Hematopoietic multipotent progenitor cell treated with erythropoietin and hydrocortisone succinate and interleukin-3 and kit ligand, for 6 days (in vitro differentiated cells): ENCODE results near the gene RIN1.
A peak's percentile ranks its signal among the peaks of the same experiment; 100 is the strongest.
"Not testable (repeated sequence)": the region's sequence is repeated elsewhere in the genome, so short reads cannot be mapped to it uniquely, and the experiment has no call there.

ENCODE experiments used
- DNase-seq: peaks from one replicate; pipeline ENCODE4 v3.0.0-alpha.2; 2015

The RIN1 gene

DNA sequence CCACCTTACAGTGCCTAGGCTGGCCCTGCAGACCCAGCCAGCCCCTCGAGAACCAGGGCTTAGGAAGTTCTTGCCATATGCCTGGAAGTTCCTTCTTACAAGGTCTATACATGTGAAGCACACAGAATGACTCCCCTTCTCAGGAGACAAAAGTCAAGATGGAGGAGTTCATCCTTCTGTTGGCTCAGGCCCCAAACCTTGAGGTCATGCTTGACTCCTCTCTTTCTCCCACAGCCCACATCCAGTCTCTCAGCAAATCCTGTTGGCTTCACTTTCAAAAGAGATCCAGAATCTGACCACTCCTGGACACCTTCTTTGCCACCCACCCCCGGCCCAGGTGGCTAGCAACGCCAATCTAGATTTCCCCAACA, 17.6 kb downstream of the RIN1 start:
- DNase-seq = no peak

GRCh38 chr11:66317723-66318599, 18.3 kb downstream of the RIN1 start:
- peak; percentile 72 for DNase-seq

- DNase-seq = no peak
Observed at GRCh38 chr11:66317322-66317722, 18.9 kb downstream of the RIN1 start.

- no peak for DNase-seq
Observed at GRCh38 chr11:66316849-66317251, 19.4 kb downstream of the RIN1 start, which contains the start of gene CD248. TSS of gene CD248 (minus strand) at chr11:66317044. CDS start at chr11:66317027, 17 bp downstream.

DNA sequence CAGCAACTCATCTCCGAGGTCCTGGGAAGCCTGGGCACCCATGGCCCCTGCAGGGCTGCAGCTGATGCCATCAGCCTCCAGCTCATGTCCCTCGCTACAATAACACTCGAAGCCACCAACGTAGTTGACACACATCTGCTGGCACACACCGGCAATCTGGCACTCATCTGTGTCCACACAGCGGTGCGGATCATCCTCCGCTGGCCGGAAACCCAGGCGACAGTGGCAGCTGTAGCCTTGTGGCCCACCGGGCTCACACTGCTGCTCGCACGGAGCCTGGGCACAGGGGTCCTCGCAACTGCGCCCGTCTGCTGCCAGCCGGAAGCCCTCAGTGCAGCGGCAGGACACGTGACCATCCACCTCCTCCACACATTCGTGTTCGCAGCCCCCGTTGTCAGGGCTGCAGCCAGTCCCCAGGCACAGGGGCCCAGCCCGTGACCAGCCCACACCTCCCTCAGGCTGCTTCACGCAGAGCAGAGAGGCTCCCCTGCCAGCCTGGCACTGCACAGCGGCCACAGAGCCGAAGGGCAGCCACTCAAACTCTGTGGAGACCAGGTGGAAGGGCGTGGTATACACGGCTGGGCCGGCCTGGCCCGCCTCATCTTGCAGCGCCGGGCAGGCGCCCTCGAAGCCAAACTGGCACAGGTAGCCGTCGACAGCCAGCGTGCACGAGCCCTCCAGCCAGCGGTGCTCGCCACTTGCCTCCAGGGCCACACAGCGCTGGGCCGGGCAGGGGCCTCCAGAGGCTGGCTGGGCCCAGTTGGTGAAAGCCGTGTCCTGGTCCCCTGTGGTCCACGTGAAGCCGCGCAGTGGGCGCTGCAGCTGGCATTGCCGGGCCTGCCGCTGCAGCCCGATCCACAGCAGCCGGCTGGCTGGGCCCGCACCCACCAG, 20.1 kb downstream of the RIN1 start:
- no peak for DNase-seq

DNA sequence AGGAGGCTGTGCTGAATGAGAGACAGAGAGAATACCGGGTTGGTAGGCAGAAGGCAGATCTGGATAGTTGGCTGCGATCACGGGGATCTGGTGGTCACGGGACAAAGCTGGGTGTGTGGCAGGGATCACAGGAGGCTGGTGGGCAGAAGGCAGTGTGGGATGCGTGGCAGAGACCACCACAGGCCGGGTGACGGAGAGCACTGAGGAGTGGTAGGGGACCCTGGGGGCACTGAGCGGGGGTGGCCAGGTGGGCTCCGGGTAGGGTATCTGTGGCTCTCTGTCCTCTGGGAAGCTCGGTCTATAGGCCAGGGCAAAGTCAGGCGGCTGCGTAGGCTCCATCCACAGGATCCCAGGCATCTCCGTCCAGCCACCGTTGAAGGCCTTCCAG, 20.7 kb downstream of the RIN1 start:
- DNase-seq = no peak

DNA sequence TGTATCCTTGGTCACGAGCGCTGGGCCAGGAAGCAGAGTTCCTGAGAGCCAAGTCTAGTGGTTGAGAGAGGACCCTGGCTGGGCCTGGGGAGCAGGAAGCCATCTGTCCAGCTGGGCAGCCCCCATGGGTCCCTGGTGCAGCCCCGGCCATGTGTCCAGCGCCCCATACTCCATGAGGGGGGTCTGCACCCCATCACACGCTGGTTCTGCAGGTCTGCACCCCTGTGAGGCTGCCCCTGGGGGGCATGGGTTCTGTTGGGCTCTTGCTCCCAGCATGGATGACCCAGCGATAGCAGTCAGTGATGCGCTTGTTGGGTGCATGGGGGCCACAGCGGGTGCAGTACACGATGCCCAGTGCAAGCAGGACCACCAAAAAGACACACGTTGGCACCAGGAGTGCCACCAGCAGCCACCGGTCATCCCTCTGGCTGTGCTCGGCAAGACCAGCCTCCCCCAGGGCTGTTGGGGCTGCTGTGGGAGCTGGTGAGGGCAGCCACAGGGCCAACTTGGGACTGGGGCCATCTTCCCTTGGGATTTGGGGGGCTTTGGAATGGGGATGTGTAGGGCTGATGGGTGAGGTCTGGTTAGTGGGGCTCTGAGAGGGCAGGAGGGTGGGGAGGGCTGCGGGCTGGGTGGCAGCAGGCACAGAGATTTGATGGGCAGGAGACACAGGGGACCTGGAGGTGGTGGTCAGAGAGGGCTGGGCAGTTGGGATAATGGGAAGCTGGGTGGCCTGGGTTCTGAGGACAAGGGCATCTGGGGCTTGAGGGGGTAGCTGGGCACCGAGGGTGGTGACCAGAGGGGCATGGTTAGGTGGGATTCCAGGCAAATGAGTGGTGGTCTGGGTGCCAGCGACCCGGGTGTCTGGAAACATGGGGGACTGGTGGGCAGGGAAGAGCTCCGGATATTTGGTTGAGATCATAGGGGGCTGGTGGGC, 21.4 kb downstream of the RIN1 start:
- DNase-seq = no peak

- DNase-seq = no peak
Observed at GRCh38 chr11:66314186-66314501, 22.1 kb downstream of the RIN1 start.

DNA sequence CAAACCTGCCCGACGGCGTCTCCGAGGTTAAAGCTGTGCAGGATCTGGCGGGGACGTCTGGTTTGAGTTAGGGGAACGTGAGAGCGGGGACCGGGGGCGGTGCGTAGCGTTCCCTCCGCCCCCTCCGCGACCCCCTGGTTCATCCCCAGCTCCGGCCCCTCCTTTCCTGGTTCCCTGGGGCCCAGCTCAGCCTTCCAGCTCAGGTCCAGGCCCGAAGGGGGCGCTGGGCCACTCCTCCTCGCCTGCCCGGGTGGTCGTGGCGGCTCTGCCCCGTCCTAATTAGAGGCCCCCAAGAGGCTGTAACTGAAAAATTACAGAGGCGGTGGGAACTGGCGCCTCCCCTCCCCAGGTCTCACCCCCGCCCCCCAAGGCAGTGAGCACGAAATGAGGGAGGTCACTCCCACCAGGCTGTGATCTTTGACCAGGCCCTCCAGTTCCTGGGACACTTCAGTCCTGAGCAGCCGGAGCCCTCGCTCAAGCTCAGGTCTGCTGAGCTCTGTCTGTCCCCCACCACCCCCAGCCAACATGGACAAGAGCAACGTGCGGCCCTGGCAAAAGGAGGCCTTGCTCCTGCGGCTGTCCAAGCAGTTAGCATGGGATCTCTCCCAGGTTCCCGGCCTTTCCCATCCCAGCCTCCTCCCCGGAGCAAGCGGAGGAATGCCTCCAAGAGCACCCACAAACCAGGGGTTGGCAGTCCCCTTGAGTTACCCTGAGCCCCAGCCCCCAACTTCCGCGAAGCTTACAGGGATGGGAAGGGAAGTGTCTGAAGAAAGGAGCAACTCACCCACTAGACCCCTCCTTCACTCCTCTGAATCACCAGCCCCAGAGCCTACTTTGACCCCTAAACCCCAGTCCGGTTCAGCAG, 22.7 kb downstream of the RIN1 start:
- no peak for DNase-seq

- DNase-seq = peak; percentile 99
Observed at GRCh38 chr11:66312549-66313320, 23.5 kb downstream of the RIN1 start.

DNA sequence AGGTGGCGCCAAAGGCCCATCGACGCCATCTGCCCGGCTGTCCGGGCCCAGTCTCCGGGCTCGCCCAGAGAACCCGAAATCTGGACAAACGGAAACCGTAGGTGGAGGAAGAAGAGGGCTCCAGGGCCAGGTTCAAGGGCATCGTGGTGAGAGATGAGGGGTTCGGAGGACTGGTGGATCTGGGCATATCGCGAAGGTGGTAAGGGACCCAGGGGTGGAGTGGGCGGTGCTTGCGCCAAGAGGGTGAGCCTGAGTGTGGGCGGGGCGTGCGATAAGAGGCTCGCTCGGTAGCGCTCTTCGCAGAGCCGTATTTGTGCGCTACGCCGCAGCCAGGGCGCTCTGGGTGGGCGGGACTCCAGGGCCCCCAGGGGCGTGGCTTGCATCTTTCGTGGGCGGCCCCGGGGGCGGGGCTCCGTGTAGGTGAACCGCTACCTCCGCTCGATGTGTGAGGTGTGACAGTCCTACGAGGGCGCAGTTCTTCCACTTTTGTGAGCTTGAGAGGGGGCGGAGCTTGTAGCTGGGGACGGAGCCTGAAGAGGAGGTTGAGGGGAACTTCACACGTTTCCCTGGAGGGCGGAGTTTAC, 24.2 kb downstream of the RIN1 start:
- peak; percentile 98 for DNase-seq

- no peak for DNase-seq
Observed at GRCh38 chr11:66311470-66311964, 24.7 kb downstream of the RIN1 start.

DNA sequence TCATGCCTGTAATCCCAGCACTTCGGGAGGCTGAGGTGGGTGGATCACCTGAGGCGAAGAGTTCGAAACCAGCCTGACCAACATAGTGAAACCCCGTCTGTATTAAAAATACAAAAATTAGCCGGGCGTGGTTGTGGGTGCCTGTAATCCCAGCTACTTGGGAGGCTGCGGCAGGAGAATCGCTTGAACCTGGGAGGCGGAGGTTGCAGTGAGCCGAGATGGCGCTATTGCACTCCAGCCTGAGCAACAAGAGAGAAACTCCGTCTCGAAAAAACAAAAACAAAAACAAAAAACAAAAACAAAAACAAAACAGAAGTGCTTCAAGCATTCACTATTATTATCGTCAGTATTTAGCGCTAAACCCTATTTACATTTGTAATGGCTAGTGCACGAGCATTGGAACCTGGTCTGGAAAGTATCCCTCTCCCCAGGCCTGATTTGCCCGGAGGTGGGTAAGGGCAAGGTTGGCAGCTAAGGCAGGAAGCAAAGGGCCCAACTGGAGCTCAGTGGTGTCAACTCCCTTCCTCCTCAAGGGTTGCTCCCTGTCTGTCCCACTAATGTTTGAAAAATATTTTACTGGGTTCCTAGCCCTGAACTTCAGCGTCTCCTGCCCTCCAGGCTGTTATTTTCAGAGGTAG, 25.3 kb downstream of the RIN1 start:
- not testable (repeated sequence) for DNase-seq

DNA sequence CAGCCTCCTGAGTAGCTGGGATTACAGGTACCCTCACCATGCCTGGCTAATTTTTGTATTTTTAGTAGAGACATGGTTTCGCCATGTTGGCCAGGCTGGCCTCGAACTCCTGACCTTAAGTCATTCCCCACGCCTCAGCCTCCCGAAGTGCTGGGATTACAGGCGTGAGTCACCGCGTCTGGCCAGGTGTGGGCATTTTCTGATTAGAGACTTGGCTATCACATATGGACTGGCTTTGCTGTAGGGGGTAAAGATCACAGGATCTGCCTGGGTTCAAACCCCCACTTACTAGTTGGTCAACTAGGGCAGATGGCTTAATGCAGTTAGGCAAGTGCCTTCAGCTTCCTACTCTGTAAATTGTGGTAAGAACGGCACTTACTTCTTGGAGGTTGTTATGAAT, 25.9 kb downstream of the RIN1 start:
- DNase-seq = no peak

- DNase-seq = no peak
Observed at GRCh38 chr11:66309475-66309874, 26.8 kb downstream of the RIN1 start.

DNA sequence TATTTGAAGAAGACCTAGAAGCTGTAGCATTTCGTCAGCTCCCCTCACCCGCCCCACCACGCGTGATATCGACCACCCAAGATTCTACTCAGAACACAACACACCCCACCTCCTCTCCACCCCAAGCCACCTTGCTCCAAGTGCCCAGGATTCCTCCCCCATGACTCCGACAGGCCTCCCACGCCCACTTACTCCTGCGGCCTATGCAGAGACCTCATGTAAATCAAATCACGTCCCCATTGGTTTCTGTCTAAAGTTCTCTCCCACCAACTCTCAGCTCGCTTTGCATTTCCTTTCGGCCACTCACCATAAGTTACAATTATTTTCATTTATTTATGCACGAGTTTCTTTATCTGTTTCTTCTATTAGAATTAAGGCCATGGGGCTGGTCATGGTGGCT, 33.6 kb downstream of the RIN1 start:
- no peak for DNase-seq

GRCh38 chr11:66299186-66299585, 37.0 kb downstream of the RIN1 start:
- no peak for DNase-seq

- DNase-seq = no peak
Observed at GRCh38 chr11:66297610-66298009, 38.6 kb downstream of the RIN1 start.

GRCh38 chr11:66294626-66295620, 41.3 kb downstream of the RIN1 start:
- no peak for DNase-seq
